Activated CD4-positive, alpha-beta T cell treated with anti-CD3 and anti-CD28 coated beads, Interleukin-2, amount 10 ng/mL, durations not matched to agents 7 days and 5 days (primary cell): ENCODE measurements around the gene OLIG2. TPM values are rescaled to one million over a fixed set of nuclear protein-coding genes. Genes with fewer than 3 reads are reported as not detected.

ENCODE experiments used
- CTCF ChIA-PET: fragments of 350-600 bp; sonication (Branson Sonifier 250); formaldehyde crosslinking; loops from one replicate; lab custom pipeline; 2021; ENCODE audit warnings: antibody characterized with exemption; lab: Charles Lee
- POLR2A ChIA-PET: fragments of 350-600 bp; sonication (Branson Sonifier 250); formaldehyde crosslinking; loops from one replicate; lab custom pipeline; 2021; ENCODE audit warnings: antibody characterized with exemption; lab: Charles Lee
- DNase-seq: peaks from one replicate; pipeline ENCODE4 v3.0.0-alpha.2; 2020
- H3K27ac Mint-ChIP-seq: one replicate; pipeline ENCODE4 v1.8.0; 2021; ENCODE audit warnings: mild to moderate bottlenecking, moderate library complexity, mixed read lengths
- H3K27me3 Mint-ChIP-seq: one replicate; pipeline ENCODE4 v1.8.0; 2021; ENCODE audit warnings: mixed read lengths
- H3K36me3 Mint-ChIP-seq: one replicate; pipeline ENCODE4 v1.8.0; 2021; ENCODE audit warnings: low read depth, mixed read lengths
- H3K4me1 Mint-ChIP-seq: one replicate; pipeline ENCODE4 v1.8.0; 2021; ENCODE audit warnings: mixed read lengths
- H3K4me3 Mint-ChIP-seq: one replicate; pipeline ENCODE4 v1.8.0; 2021; ENCODE audit warnings: mild to moderate bottlenecking, moderate library complexity, mixed read lengths
- H3K9me3 Mint-ChIP-seq: one replicate; pipeline ENCODE4 v1.8.0; 2021; ENCODE audit warnings: mixed read lengths
- total RNA-seq, 2 experiments: library from RNA; stranded (reverse); gene quantifications; one replicate each; pipeline ENCODE4 v1.2.3, GENCODE V29; 2021

OLIG2 gene
- total RNA-seq, 2 experiments from 2014 or later, result not detected

- no peak overlapping the region for H3K4me3 Mint-ChIP-seq
- ChIA-PET POLR2A (no interaction called here), CTCF (interaction anchor here (1.2 to 1.3 kb wide), 2 partner anchors 11 to 53 kb away, joined by 3 to 4 read pairs; no protein-coding TSS in a partner anchor)
- no peak overlapping the region for H3K27ac Mint-ChIP-seq
- peaks cover 7% of the 10 kb centered on the region for H3K4me1 Mint-ChIP-seq
- no peaks in the 10 kb centered on the region for H3K9me3 Mint-ChIP-seq
- no peak for DNase-seq
- peaks cover 68% of the 10 kb centered on the region for H3K27me3 Mint-ChIP-seq
- no peaks in the 10 kb centered on the region for H3K36me3 Mint-ChIP-seq
These were observed 51.0 kb downstream of the OLIG2 start for GRCh38 chr21:33076600-33077329.

Other genes with a start within 250 kb of the OLIG2 start
- gene OLIG1, start 44.2 kb downstream of the OLIG2 start, total RNA-seq, result not detected
- gene IFNAR2, start 204.0 kb downstream of the OLIG2 start, total RNA-seq, result 10 to 100 TPM; 55.5 to 64.4 TPM
- 10 to 100 TPM; 41.0 to 42.9 TPM for gene IL10RB, start 240.4 kb downstream of the OLIG2 start, total RNA-seq